Heart left ventricle (tissue), 13 donors: ENCODE results near the gene SLC25A10.

ENCODE experiments used
- POLR2A ChIP-seq, 2 donors: fragments of 450-650 bp; IDR thresholded peaks; one replicate each; pipeline ENCODE4 v1.6.1; 2017; ENCODE audit warnings: antibody characterized with exemption in 2 of 2, mild to moderate bottlenecking in 2 of 2, moderate library complexity in 2 of 2
- TF ChIP-seq, protein P1 (sequence below), 12 donors: fragments of 200-600 bp; sonication (generic) in 4 of 12; IDR thresholded peaks; one replicate each; pipeline versions ENCODE4 v1.5.0 to v1.8.0; 2018 to 2022; ENCODE audit warnings: antibody characterized with exemption in 12 of 12, mild to moderate bottlenecking in 5 of 12
- donor health status: ischemic (EF 13 %, LVEDD 7.1; RV severe dilation, severe dysfunction).
- donor health status: DM: no; HTN: yes; CAD: no.
- donor health status: DM: no; HTN: no; CAD: no.
- donor health status: ischemic (EF 25% LVEDD 6.9; RV normal size, moderate dysfunction).
- donor health status: ischemic (EF 25% LVEDD 5.7; RV mildly dilated, moderate dysfunction).
- donor health status: ischemic (EF 35%, LVEDD 5.7; RV mildly dilated, moderate dysfunction).
- donor health status: nonischemic (EF 11% LVEDD 7.7; RV severe dilation, severe dysfunction).
- donor health status: DM: yes; HTN: yes; CAD: no.
- donor health status: PGD.
- donor health status: ischemic (EF 29% LVEDD 5.4; RV normal size, mild dysfunction).
- donor health status: nonischemic (EF 23%, LVEDD 6.1; RV moderate dilation, normal function).

DNA sequence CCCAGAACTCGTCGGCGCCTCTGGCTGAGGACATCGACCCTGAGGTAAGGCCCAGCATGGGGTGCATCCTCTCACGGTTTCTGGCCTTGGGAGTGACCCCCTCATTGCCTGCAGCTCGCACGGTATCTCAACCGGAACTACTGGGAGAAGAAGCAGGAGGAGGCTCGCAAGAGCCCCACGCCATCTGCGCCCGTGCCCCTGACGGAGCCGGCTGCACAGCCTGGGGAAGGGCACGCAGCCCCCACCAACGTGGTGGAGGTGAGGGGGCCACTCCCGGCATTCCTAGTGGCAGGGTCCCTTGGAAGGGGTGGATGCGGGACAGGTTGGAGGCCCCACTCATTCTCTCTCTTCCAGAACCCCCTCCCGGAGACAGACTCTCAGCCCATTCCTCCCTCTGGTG lies 17.3 kb upstream of the SLC25A10 start:
- no peak for TF ChIP-seq POLR2A (IDR thresholded peaks at IDR 0.05)
- TF ChIP-seq, protein P1, sequence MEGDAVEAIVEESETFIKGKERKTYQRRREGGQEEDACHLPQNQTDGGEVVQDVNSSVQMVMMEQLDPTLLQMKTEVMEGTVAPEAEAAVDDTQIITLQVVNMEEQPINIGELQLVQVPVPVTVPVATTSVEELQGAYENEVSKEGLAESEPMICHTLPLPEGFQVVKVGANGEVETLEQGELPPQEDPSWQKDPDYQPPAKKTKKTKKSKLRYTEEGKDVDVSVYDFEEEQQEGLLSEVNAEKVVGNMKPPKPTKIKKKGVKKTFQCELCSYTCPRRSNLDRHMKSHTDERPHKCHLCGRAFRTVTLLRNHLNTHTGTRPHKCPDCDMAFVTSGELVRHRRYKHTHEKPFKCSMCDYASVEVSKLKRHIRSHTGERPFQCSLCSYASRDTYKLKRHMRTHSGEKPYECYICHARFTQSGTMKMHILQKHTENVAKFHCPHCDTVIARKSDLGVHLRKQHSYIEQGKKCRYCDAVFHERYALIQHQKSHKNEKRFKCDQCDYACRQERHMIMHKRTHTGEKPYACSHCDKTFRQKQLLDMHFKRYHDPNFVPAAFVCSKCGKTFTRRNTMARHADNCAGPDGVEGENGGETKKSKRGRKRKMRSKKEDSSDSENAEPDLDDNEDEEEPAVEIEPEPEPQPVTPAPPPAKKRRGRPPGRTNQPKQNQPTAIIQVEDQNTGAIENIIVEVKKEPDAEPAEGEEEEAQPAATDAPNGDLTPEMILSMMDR (IDR thresholded peaks at IDR 0.05) = no peak
